Measurements from ENCODE around the gene CCDC127.
"Not testable (repeated sequence)": the region's sequence is repeated elsewhere in the genome, so short reads cannot be mapped to it uniquely, and the experiment has no call there.

Gene CCDC127

DNA sequence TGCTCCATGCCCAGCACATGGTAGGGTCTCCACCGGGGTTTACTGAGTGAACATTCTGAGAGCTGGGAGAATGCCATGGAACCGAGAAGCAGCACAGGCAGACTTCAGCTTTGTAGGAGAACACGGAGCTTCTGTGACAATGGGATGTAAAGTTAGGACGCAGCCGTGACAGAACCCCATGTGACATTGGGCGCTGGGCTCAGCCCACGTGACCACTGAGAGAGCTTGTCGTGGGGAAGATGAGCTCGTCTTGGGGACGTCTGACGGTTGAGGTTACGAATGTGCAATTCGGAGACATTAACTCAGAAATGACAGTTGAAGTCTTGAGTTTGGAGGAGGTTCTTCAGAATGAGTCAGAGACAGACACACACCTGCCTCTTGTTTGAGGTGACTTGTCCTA, 13.7 kb upstream of the CCDC127 start:
- DNase-seq = no peak

DNA sequence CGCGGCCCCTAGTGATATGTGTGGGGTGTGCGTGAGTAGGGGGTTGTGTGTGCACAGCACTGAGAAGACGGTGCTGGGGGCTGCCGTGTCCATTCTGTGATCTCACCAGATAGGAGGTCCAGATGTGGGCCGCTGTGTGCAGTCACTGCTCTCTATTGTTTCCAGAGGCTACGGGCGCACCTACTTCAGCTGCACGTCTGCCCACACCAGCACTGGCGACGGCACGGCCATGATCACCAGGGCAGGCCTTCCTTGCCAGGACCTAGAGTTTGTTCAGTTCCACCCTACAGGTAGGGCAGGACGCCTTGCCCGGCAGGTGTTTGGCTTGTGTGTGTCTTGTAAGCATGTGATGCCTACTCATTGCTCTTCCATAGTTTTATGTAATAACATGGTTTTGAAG, 12.8 kb upstream of the CCDC127 start:
- no peak for DNase-seq

DNA sequence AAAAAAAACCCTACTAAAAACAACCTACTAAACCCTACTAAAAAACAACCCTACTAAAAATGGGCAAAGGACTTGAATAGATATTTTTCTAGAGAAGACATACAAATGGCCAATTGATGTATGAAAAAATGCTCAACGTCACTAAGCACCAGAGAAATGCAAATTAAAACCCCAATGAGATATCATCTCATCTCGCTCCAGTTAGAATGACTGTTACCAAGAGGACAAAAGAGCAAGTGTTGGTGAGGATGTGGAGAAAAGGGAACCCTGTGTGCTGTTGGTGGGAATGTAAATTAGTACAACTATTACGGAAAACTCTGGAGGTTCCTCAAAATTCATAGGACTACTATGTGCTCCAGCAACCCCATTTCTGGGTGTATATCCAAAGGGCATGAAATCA, 10.9 kb upstream of the CCDC127 start:
- DNase-seq = no peak

DNA sequence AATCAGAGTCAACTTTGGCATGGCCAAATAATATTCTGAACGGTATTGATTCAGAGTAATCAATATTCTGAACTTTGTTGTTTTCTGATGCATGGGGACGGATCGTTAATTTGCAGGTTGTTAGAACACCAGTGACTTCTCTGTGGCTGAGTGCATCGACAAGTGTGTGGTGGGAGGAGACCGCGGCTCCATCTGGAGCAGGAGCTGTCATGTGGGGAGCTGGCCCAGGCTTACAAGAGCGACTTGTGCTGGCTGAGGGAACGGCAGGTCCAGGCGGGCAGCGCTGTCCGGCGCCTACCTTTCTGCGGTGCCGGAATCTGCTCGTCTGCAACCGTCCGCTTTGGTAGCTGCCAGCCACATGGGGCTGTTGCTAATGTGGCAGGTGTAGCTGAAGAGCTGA, 9.4 kb upstream of the CCDC127 start:
- DNase-seq = not testable (repeated sequence)

DNA sequence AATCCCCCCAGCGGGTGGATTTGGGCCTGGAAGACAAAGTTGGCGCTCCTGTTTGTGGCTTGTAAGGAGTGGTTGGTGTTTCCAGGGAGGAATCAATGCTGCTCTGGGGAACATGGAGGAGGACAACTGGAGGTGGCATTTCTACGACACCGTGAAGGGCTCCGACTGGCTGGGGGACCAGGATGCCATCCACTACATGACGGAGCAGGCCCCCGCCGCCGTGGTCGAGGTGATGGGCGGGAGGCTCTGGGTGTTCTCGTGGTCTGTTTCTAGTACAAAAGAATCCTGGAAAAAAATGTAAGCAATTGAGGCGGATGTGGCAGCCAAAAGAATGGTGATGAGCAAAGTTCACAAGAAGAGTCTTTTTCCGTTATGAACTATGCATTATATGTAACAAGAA, 7.4 kb upstream of the CCDC127 start:
- DNase-seq = no peak

DNA sequence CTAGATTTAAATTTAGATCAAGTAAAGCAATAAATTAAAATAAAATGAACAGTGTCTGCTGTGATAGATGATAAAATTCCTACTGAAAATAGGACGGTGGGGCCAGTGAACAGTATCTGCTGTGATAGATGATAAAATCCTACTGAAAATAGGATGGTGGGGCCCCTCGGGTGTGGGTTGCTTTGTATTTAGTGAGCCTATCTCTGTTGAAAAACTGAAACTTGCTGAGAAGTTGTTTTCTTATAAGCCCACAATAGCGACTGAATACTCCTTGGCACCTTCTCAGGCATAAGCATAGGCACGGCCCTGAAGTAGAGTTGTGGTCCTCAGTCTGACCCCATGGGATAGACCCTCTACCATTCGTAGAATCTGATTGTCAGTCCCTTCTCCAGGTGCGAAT, 5.8 kb upstream of the CCDC127 start:
- no peak for DNase-seq

DNA sequence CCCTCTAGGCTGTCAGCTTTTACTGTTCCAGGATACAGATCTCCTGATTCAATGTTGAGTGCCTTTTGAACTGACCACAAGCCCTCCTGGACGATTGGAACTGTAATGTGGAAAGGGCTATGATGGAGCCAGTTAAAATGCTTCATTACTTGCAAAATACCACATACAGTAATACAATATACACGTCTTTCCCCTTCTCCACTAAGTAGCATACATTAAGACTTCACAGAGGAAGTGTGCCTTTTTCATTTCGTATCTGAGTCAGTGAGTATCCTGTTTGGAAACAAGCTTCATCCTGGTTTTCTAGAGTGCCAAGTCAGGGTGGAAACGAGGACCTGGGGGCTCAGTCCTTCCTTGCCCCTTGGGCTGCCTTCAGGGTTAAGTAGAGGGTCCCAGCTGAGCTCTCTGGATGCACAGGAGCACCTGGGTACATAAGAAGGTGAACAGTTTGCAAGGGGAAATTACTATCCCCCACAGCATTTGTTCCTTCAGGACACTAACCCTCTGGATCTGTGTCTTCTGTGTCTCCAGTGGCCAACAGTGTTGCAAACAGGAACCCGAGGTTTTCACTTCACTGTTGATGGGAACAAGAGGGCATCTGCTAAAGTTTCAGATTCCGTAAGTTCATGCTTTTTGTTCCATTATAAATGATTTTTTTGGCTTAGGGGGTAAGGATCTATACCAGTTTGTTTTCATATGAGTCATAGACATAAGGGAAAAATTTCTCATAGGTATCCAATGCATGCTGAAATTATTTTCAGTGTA, 5.2 kb upstream of the CCDC127 start:
- DNase-seq = not testable (repeated sequence)

DNA sequence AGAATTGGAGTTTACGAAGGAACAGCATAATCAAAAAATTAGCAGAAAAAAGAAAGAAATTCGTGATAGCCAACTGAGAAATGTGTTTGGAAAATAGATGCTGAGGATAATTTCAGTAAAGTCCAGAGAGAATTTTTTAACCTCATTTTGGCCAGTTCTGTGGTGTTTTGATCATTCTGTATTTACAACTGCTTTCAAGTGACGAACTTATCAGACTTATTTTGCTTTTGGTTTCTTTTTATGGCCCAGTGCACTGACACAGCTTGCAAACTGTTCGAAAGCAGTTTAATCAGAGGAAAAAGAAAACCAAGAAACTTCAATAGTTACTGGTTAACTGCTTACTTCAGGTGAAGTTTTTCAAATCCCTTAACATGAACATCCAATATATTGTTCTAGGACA, 2.0 kb upstream of the CCDC127 start:
- DNase-seq = no peak

DNA sequence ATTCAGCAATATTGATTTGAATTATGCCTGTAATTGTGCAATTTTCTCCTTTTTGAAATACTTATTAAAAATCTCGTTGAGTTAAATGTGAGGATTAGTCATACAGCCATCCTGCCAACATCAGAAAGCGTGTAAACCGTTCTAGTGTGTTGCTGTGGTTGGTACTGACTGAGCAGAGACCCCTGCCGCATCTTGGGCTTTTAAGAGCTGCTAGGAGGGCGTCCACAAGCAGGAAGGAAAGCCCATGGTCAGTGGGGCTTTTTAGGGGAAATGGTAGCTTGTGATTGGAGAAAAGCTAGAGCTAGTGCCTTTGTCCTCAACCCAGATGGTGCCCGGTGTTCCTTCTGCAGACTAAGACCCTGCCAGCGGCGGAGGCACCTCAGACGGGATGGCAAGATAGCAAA, 1.5 kb upstream of the CCDC127 start:
- DNase-seq = no peak

DNA sequence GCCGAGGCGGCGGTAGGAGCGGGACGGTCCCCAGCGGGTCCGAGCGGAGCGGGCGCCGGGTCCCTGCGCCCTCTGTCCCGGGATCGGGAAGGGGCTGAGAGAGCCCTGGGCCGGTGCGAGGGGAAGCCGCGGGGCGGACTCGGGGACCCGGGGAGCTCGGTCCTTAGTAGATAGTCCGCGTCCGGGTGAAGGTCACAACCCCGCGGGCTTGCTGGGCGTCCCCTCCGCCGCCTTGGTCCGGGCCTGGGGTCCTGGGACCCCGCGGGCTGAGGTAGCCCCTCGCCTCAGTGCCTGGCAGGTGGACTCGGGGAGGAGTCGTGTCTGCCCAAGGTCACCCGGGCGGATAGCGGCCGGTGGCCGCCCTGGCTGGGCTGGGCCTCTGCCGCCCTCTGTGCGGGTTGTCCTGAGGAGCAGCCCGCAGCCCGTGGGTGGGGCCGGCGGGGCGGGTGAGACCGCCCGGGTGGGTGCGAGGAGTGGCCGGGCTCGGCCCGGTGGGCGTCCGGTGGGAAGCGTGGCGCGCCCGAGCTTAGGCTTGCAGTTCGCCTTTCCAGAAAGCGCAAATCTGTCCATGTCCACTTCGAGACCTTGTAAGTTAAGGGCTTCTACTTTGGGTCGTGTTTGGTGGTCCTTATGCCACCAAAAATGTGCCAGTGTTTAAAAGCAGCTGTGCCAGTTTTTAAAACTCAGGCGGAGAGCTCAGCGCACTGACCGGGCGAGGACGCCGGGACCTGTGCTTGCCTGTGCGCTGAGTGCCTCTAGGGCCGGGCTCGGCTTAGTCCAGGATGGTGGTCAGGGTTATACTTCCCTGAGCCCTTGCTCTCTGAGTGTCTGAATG, 721 bp upstream of the CCDC127 start:
- no peak for DNase-seq

DNA sequence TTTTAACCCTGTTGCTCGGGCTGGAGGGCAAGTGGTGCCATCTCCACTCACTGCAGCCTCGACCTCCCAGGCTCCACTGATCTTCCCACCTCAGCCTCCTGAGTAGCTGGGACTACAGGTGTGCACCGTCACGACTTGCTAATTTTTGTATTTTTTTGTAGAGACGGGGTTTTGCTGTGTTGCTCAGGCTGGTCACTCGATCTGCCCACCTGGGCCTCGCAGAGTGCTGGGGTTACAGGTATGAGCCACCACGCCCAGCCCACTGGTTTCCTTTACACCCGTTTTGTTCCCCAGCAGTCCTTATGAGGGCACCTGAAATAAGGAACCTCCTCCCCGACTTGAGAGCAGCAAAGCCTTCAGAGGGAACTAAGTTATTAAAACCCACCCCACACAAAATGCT, 1.9 kb downstream of the CCDC127 start:
- not testable (repeated sequence) for DNase-seq

DNA sequence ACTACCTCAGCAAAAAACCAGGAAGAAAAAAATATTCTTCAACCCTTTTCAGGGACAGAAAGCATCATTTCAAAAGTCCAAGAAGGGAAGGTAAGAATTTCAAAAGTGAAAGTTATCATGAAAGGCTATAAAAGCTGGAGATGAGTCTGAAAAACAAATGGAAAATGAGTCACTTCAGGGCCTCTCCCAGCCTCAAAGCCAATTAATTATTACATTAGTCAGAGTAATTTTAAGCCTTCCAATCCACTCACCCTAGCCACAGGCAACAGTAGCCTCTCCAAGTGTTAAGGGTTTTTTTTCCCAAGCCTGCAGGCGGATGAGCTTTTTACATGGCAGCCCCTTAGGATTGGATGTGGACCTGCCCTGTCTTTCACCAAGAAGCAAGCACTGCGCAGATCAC, 2.7 kb downstream of the CCDC127 start:
- not testable (repeated sequence) for DNase-seq

DNA sequence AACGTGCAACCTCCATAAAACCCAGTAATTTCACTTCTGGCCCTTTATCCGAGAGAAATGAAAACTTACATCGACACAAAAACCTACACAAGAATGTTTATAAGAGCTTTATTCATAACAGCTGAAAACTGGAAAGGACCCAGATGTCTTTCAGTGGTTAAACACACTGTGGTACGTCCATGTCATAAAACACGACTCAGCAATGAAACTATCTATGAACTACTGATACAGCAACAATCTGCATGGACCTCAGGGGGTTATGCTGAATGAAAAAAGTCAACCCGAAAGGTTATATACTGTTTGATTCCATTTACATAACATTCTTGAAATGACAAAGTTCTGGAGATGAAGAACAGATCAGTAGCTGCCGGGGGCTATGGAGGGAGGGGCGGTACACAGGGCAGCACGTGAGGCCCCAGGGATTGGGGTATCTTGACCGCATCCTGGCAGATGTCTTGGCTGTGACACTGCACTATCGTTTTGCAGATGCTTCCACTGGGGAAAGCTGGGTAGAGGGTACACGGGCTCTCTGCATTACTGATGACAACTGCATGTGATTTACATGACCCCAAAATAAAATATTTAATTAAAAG, 4.1 kb downstream of the CCDC127 start:
- DNase-seq = no peak

DNA sequence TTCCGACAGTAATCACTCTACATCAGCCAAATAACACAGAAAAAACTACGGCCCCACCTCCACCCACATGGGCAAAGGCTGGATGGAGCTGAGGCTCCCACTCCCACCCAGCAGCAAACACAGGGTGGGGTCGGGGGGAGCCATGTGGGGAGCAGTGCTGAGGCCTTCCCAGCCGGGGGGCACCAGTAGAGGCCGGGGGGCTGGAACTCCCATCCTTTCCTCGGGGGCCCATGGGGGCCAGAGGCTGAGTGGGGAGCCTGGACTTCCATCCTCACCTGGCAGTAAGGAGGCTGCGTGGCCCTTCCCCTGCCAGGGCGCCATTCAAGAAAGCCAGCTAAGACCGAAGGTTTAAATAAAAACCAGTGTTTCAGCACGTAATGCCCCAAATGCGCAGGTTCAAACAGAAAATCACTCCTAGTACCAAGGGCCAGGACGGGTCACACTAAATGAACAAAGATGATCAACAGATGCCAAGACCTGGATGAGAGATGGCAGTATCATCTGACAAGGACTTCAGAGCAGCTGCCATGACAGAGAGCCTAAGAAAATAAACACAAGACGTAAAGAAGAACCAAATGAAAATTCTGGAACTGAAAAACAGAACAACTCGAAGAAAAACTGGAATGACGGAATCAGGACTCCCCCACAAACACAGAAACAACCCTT, 9.4 kb downstream of the CCDC127 start:
- DNase-seq = no peak

DNA sequence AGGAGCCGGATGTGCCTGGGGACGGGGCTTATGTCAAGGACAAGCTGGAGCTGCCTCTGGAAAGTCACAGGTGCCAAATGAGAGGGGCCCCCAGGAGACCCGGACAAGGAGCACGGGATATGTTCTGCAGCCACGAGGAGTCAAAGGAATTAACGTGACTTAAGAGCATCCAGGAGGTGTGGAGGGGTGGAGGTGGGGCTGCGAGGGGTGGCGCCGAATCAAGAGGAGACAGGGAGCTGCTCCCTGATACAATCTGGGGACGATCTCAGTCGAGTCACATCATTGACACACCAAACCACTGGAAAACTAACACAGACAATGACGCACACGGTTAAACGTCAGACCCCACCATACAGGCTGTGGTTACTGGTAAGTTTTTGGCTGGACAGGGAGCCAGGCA, 10.4 kb downstream of the CCDC127 start:
- no peak for DNase-seq

DNA sequence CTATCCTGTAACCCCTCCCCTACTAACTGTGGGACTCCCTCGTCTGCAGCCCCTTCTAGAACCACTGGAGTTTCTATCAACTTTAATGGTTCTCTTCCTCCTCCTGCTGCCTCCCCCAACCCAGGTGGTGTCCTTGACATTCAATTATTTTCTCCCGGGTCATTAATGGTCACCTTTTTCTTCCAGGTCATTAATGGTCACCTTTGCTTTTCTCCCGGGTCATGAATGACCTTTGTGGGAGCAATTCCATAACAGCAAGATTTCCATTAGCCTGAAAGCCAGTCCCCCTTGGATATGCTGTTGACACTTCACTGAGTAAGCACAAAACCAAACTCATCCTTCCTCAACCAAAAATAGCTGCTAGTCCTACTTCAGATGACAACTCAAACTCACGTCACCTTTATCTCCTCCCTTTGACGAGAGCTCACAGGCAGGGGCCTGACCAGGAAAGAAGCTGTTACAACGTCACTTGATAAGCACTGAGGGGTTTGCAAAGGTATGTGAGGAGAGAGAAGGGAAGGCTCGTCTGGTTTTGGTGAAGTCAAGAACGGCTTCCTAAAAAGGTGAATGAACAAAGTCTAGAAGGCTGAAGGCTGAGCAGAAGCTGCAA, 10.9 kb downstream of the CCDC127 start:
- DNase-seq = no peak

DNA sequence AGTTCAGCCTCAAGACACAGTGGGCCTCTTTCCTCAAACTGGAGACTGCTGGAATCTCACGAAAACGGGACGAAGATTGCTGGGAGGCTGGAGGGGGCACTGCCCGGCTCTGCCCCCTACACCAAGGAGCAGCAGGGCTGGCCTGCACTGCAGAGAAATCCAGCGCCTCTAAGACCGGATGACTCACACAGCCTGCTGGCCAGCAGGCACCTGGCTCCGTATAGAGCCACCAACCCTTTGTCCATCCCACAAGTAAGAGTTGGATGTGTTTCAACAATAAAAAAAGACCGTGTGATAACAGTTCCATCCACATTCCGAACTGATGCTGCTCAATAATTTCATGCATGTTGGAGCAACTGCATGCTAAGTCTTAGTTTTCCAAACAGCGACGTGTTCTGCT, 11.5 kb downstream of the CCDC127 start:
- DNase-seq = no peak

DNA sequence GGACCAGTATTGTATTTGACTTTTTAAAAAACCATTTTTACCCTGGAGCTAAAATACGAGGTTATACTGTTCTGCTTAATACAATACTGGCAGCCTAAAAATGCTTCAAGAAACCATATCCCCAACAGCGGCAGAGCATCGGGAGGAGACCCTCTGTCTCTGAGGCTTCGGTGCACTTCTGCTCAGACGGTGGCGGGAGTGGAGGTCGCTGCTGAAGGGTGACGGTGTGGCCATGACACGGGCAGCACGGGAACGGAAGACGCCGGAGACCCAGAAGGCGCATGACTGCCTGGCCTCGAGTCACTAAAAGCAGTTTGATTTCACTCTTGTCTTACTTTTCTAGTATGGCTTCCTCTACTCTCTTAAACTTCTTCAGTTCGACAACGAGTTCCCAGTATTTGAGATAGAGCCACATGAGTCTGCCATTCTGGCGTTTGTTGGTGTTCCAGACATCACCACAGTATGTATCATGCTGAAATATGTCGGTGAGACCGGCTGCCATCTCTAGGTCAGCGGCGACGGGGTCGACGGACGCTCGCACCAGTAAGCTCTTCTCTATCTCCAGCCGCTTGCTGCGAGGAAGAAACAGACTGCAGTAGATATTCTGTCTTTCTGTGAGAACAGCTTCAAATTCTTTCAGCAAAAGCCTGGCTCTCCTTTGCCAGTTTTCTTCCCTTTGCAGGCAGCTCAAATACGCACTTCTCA, 12.8 kb downstream of the CCDC127 start:
- DNase-seq = no peak

DNA sequence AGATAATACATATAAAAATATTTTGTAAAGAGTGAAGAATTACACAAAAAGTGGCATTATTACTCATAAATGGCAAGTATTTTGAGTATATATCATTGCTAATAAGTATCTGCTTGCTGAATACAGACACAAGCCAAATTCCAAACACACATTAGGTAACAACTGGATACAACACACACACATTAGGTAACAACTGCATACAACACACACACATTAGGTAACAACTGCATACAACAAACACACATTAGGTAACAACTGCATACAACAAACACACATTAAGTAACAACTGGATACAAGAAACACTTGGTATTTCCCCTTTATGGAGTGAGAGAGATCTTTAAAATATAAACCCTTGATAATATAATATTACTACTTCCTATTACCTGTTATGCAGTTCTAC, 13.5 kb downstream of the CCDC127 start:
- DNase-seq = no peak

DNA sequence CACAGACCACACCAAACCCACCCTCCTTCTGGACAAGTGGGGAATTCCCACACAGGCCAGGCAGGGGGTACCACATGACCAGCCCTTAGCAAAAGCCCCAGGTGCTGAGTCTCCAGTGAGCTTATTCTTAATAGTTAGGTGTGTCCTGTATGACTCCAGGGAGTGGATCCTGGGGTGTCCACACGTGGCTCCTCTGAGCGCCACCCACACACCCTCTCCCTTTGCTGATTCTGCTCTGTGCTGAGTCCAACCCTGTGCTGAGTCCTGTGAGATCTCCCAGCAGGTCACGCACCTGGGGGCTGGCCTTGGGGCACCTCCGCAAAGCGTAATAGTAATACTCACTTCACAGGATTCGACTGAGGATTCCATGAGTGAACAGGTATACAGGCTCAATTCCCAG, 14.0 kb downstream of the CCDC127 start:
- DNase-seq = no peak

DNA sequence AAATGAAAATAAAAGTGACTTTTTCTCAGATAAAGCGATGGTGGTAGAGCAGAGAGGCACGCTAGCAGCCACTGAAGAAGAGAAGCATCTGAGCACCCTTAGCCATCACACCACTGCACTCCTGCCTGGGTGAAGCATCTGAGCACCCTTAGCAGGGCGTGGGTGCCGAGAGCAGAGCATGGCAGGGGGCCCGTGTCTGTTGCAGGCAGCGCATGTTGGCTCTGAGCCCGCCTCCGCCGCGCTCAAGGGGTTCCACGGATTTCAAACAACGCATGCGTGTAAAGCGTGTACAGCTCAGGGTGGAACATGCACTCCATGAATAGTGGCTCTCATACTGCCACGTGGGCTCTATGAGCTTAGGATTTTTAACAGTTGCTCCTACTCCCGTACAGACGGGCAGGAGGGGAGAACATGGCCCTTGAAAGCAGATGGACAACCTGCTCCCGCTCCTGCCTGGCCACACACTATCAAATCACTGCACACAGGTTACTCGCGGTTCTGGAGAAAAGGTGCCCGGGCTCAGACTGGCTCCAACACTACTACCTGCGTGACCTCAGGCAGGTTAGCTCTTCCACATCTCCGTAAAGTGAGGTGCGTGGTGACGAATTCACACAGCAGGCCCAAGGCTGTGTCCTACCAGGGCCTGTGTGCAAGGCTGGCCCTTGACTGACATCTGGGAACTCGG, 14.6 kb downstream of the CCDC127 start:
- DNase-seq = no peak

DNA sequence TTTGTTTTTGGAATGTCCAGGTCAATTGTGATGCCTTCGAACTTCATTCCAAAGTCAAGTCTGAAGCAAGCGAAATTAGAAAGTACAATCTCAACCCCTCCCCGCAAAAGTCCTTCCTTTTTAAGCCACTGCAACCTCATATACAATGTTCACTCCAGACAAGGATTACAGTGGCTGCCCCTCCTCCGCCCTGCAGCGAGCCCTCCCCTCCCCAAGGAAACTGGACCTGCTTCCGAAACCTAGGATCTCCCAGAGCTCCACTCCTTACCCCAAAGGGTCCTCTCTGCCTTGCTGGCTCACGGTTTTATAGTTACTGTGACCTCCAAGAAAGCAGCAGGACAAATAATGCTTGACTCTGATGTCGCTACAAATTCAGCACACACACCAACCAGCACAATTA, 16.3 kb downstream of the CCDC127 start:
- no peak for DNase-seq

All from NCI-H2171 treated with DMSO at 0.1 percent for 48 hours (cell line).